HepG2 (cell line): ENCODE measurements around the gene VILL. TPM values are rescaled to one million over a fixed set of nuclear protein-coding genes. Genes with fewer than 3 reads are reported as not detected.

Experiments
- ATAC-seq: fragments of 200-7000 bp; cut with Tn5 transposase; 3 replicates; pipeline ENCODE4 v1.9.1; 2020; ENCODE audit warnings: mild to moderate bottlenecking, moderate library complexity
- BruUV-seq: library from RNA; stranded (reverse); fragments of 400-500 nt; replicated peaks from 2 replicates; lab custom pipeline; 2021; lab: Mats Ljungman, UMichigan
- CTCF ChIA-PET: fragments of 300-600 bp; formaldehyde crosslinking; extraction: SDS; loops from one replicate; lab custom pipeline; 2021; ENCODE audit warnings: low total read pairs, inconsistent platforms, low intra/inter-chr PET ratio; lab: Yijun Ruan, JAX
- POLR2A ChIA-PET: fragments of 350-600 bp; sonication (Branson Sonifier 250); formaldehyde crosslinking; loops from one replicate; lab custom pipeline; 2020; ENCODE audit warnings: antibody characterized with exemption, inconsistent platforms; lab: Yijun Ruan, JAX
- DNase-seq: peaks from one replicate; pipeline ENCODE4 v3.0.0-alpha.2; 2015; ENCODE audit warnings: low spot score
- FAIRE-seq: peaks from 3 replicates; lab custom pipeline; 2011; peaks lifted over from hg19 to GRCh38; lab: Jason Lieb, UNC
- H2AFZ ChIP-seq: one replicate; pipeline ENCODE4 v1.6.1; 2011; ENCODE audit warnings: low read length, inconsistent platforms
- H3K27ac ChIP-seq: fragments of 300-600 bp; 3 replicates; pipeline ENCODE4 v1.8.0; 2011; ENCODE audit warnings: mixed run types, mild to moderate bottlenecking, mixed read lengths, low read length, inconsistent platforms; ENCODE audit not compliant: insufficient read depth; ENCODE audit errors: extremely low read length
- H3K27me3 ChIP-seq, 2 experiments: fragments of 200-600 bp in 1 of 2; 2 replicates in 1 of 2; 3 replicates in 1 of 2; pipeline versions ENCODE4 v1.6.0 to v1.8.0; 2011; ENCODE audit warnings: low read length in 2 of 2, mild to moderate bottlenecking in 2 of 2, moderate library complexity in 2 of 2, inconsistent platforms in 1 of 2; ENCODE audit not compliant: insufficient read depth in 2 of 2, control insufficient read depth in 1 of 2
- H3K36me3 ChIP-seq, 2 experiments: fragments of 200-600 bp in 1 of 2; replicated peaks in 1 of 2; 2 replicates in 1 of 2; 3 replicates in 1 of 2; pipeline versions ENCODE4 v1.5.1 to v1.8.0; 2011; ENCODE audit warnings: low read length in 2 of 2, inconsistent platforms in 1 of 2; ENCODE audit not compliant: insufficient read depth in 2 of 2, control insufficient read depth in 1 of 2
- H3K4me1 ChIP-seq: 2 replicates; pipeline ENCODE4 v1.5.1; 2012; ENCODE audit warnings: low read length, inconsistent platforms; ENCODE audit not compliant: insufficient read depth
- H3K4me2 ChIP-seq: 2 replicates; pipeline ENCODE4 v1.6.0; 2011; ENCODE audit warnings: low read depth, low read length, inconsistent platforms
- H3K4me3 ChIP-seq, 3 experiments: fragments of 200-600 bp in 1 of 3; sonication (generic), shearing (Covaris generic) in 1 of 3; replicated peaks in 1 of 3; 2 replicates each; pipeline ENCODE4 v1.5.1; 2011 to 2016; ENCODE audit warnings: low read length in 3 of 3, inconsistent platforms in 2 of 3, low read depth in 2 of 3, mild to moderate bottlenecking in 2 of 3, control low read depth in 1 of 3, mixed read lengths in 1 of 3; ENCODE audit not compliant: insufficient read depth in 1 of 3
- H3K79me2 ChIP-seq: one replicate; pipeline ENCODE4 v1.6.1; 2011; ENCODE audit warnings: low read length, inconsistent platforms; ENCODE audit not compliant: insufficient read depth
- H3K9ac ChIP-seq: 2 replicates; pipeline ENCODE4 v1.6.0; 2011; ENCODE audit warnings: mild to moderate bottlenecking, low read depth, low read length, inconsistent platforms; ENCODE audit not compliant: insufficient read depth
- H3K9me3 ChIP-seq: 2 replicates; pipeline ENCODE4 v1.5.1; 2012; ENCODE audit warnings: mild to moderate bottlenecking, low read length
- H4K20me1 ChIP-seq: 2 replicates; pipeline ENCODE4 v1.6.0; 2011; ENCODE audit warnings: inconsistent platforms, mild to moderate bottlenecking, low read length, moderate library complexity; ENCODE audit not compliant: insufficient read depth
- FUBP1 ChIP-seq: sonication (generic); formaldehyde crosslinking; IDR thresholded peaks from 2 replicates; pipeline ENCODE4 v1.5.1; 2020; ENCODE audit warnings: missing genetic modification reagents, mild to moderate bottlenecking, borderline replicate concordance
- IKZF1 ChIP-seq: fragments of 450-650 bp; IDR thresholded peaks from 2 replicates; pipeline ENCODE4 v1.7.1; 2016
- KDM1A ChIP-seq: IDR thresholded peaks from 2 replicates; pipeline ENCODE4 v1.6.1; 2016; ENCODE audit warnings: missing compliant biosample characterization
- NFRKB ChIP-seq: fragments of 450-650 bp; IDR thresholded peaks from 2 replicates; pipeline ENCODE4 v1.6.1; 2017
- POGZ ChIP-seq: sonication (generic); formaldehyde crosslinking; IDR thresholded peaks from 2 replicates; pipeline ENCODE4 v1.4.0; 2020; ENCODE audit warnings: mild to moderate bottlenecking, missing genetic modification reagents
- SKIL ChIP-seq: sonication (generic); formaldehyde crosslinking; IDR thresholded peaks from 2 replicates; pipeline ENCODE4 v1.8.0; 2022; ENCODE audit warnings: missing genetic modification reagents, mild to moderate bottlenecking, moderate library complexity, borderline replicate concordance
- SOX5 ChIP-seq: IDR thresholded peaks from 2 replicates; pipeline ENCODE4 v1.6.1; 2016; ENCODE audit warnings: borderline replicate concordance
- ZBTB33 ChIP-seq: sonication (generic); formaldehyde crosslinking; IDR thresholded peaks from 2 replicates; pipeline ENCODE4 v1.4.0; 2020; ENCODE audit warnings: missing genetic modification reagents
- ZNF317 ChIP-seq: sonication (generic); formaldehyde crosslinking; IDR thresholded peaks from 2 replicates; pipeline ENCODE4 v1.5.0; 2020; ENCODE audit warnings: mild to moderate bottlenecking, missing genetic modification reagents
- ZNF576 ChIP-seq: sonication (generic); formaldehyde crosslinking; IDR thresholded peaks from 2 replicates; pipeline ENCODE4 v1.4.0; 2020; ENCODE audit warnings: mild to moderate bottlenecking, missing genetic modification reagents
- ZNF616 ChIP-seq: sonication (generic); formaldehyde crosslinking; IDR thresholded peaks from 2 replicates; pipeline ENCODE4 v1.5.0; 2020; ENCODE audit warnings: low read depth, mild to moderate bottlenecking, missing genetic modification reagents
- WGBS: methylation state at CpG from one replicate; pipeline ENCODE4 v1.1.6; 2017; ENCODE audit warnings: low lambda C conversion rate; 5-methylcytosine and 5-hydroxymethylcytosine counted together
- in situ Hi-C: cut with HindIII; loops from 2 replicates; pipeline ENCODE4 v1.10.0; 2017; ENCODE audit warnings: low pct_unique_long_range_greater_than_20kb; ENCODE audit not compliant: extremely low pct_ligation_motif_present
- intact Hi-C: fragments of 100-400 bp; cut with micrococcal nuclease; formaldehyde crosslinking; loops from one replicate; pipeline ENCODE4 v1.10.0; 2022; ENCODE audit not compliant: unreplicated experiment
- polyA plus RNA-seq, 8 experiments: library from polyadenylated mRNA; depleted of rRNA in 3 of 8; stranded (reverse) in 7 of 8; unstranded in 1 of 8; fragments of >200 nt; fragmentation: Illumina TruSeq in 4 of 8; extraction: Trizol in 4 of 8; gene quantifications; 2 replicates each; pipeline versions ENCODE4 v1.2.1 to v1.2.3, GENCODE V29; 2011 to 2016; ENCODE audit warnings: low read depth in 4 of 8, missing spikeins in 1 of 8, mixed read lengths in 1 of 8; ENCODE audit not compliant: insufficient read depth in 1 of 8
- total RNA-seq, 5 experiments: library from RNA; depleted of rRNA; stranded (reverse); fragments of >200 nt; fragmentation: Illumina TruSeq; extraction: Trizol; gene quantifications; 2 replicates each; pipeline ENCODE4 v1.2.3, GENCODE V29; 2016; ENCODE audit warnings: low read depth in 1 of 5

The VILL gene
- total and polyA plus RNA-seq, 2 of the 13 experiments (the other 11 are each of a cell fraction or from before 2014, with no cell fraction given): 3.2 to 5.3 TPM

- no peak for TF ChIP-seq SOX5 (CRISPR knock-in tag)
- no peak for TF ChIP-seq POGZ (CRISPR knock-in tag)
- TF ChIP-seq ZNF616: no peak
- TF ChIP-seq ZNF576 (CRISPR knock-in tag): no peak
- Histone ChIP-seq H4K20me1 (no peaks in the 10 kb centered on the region), H2AFZ (no peak overlapping the region), H3K4me2 (no peak overlapping the region), H3K9me3 (no peaks in the 10 kb centered on the region), H3K9ac (no peak overlapping the region), H3K36me3 (peaks cover 16 to 31% of the 10 kb centered on the region in 2 experiments), H3K4me3 (no peak overlapping the region), H3K79me2 (peaks cover 46% of the 10 kb centered on the region), H3K4me1 (peaks cover 59% of the 10 kb centered on the region), H3K27me3 (no peaks in the 10 kb centered on the region), H3K27ac (no peak overlapping the region)
- no peak for DNase-seq
- in situ Hi-C loops: no loop called here
- 77% methylated on average over 2 of the region's 2 CpGs for WGBS
- intact Hi-C loops: no loop called here
- ChIA-PET CTCF (no interaction called here), POLR2A (interaction anchor here (1.2 kb wide), 1 partner anchor 35 kb away, joined by 3 read pairs; no protein-coding TSS in a partner anchor)
- FAIRE-seq: no peak
- no TSS peak for BruUV-seq
- no peak for ATAC-seq
Measured at GRCh38 chr3:37944391-37944842, 46.2 kb upstream of the VILL start.

GRCh38 chr3:37945156-37945806, 45.3 kb upstream of the VILL start:
- peaks cover 14 to 39% of the 10 kb centered on the region in 2 experiments for H3K36me3 ChIP-seq
- no peak overlapping the region for H2AFZ ChIP-seq
- POLR2A ChIA-PET: interaction anchor here (0.8 to 1.2 kb wide), 3 partner anchors 9 to 36 kb away, joined by 3 to 4 read pairs (median 3); no protein-coding TSS in a partner anchor
- ATAC-seq: no peak
- TF ChIP-seq FUBP1 (CRISPR knock-in tag) (no peak), ZNF317 (no peak), KDM1A (CRISPR knock-in tag) (no peak), ZBTB33 (CRISPR knock-in tag) (0 out of 2 replicates have a peak, but pooled peaks have one; percentile 16), IKZF1 (no peak), NFRKB (no peak), SKIL (CRISPR knock-in tag) (no peak)
- no TSS peak for BruUV-seq
- 95% methylated on average over 6 of the region's 6 CpGs for WGBS
- intact Hi-C loops (no loop called here), in situ Hi-C loops (no loop called here)
- DNase-seq: no peak
- H3K27me3 ChIP-seq: no peaks in the 10 kb centered on the region
- H4K20me1 ChIP-seq: no peaks in the 10 kb centered on the region
- no peak overlapping the region for H3K4me2 ChIP-seq
- H3K79me2 ChIP-seq: peaks cover 39% of the 10 kb centered on the region
- CTCF ChIA-PET: no interaction called here
- H3K9me3 ChIP-seq: no peaks in the 10 kb centered on the region
- H3K4me1 ChIP-seq: peaks cover 51% of the 10 kb centered on the region
- no peak overlapping the region for H3K27ac ChIP-seq
- no peak overlapping the region for H3K4me3 ChIP-seq
- no peak overlapping the region for H3K9ac ChIP-seq
- no peak for FAIRE-seq
